Skeletal muscle tissue (tissue), 4 donors: ENCODE results near the gene HTRA2. TPM values are rescaled to one million over a fixed set of nuclear protein-coding genes. Genes with fewer than 3 reads are reported as not detected.

Experiments used
- H3K27ac ChIP-seq: one replicate; pipeline ENCODE4 v1.7.0; 2013; ENCODE audit warnings: mild to moderate bottlenecking, low read depth, low read length, inconsistent platforms
- H3K27me3 ChIP-seq, 3 donors: one replicate each; pipeline ENCODE4 v1.7.0; 2013; ENCODE audit warnings: low read length in 3 of 3; ENCODE audit not compliant: control insufficient read depth in 3 of 3, insufficient read depth in 3 of 3
- H3K36me3 ChIP-seq, 3 donors: one replicate each; pipeline ENCODE4 v1.7.0; 2013; ENCODE audit warnings: low read length in 3 of 3; ENCODE audit not compliant: control insufficient read depth in 3 of 3, insufficient read depth in 3 of 3
- H3K4me1 ChIP-seq, 3 donors: one replicate each; pipeline ENCODE4 v1.7.0; 2013; ENCODE audit warnings: low read length in 3 of 3, mild to moderate bottlenecking in 3 of 3; ENCODE audit not compliant: control insufficient read depth in 3 of 3, insufficient read depth in 3 of 3
- H3K4me3 ChIP-seq, 3 donors: one replicate each; pipeline ENCODE4 v1.7.0; 2013; ENCODE audit warnings: low read length in 3 of 3
- H3K9ac ChIP-seq, 3 donors: one replicate each; pipeline ENCODE4 v1.7.0; 2013; ENCODE audit warnings: low read length in 3 of 3, mild to moderate bottlenecking in 3 of 3, moderate library complexity in 2 of 3, low read depth in 1 of 3
- H3K9me3 ChIP-seq, 3 donors: one replicate each; pipeline ENCODE4 v1.7.0; 2013; ENCODE audit warnings: low read length in 3 of 3; ENCODE audit not compliant: control insufficient read depth in 3 of 3
- total RNA-seq: library from RNA; depleted of rRNA; stranded (reverse); fragments of >200 nt; gene quantifications from one replicate; pipeline ENCODE4 v1.2.3, GENCODE V29; 2014
- donor health status: Osteomylitis.

HTRA2 gene
- total RNA-seq, 1 donor from 2014 or later = 42.3 TPM

GRCh38 chr2:74516650-74517049 lies 13.1 kb upstream of the HTRA2 start:
- Histone ChIP-seq H3K36me3 (no peaks in the 10 kb centered on the region), H3K27ac (no peak overlapping the region), H3K4me1 (peaks cover 12 to 15% (median 15%) of the 10 kb centered on the region in 3 donors), H3K9me3 (no peaks in the 10 kb centered on the region), H3K4me3 (peak overlapping the region in 2 of 3 donors; percentile 41 to 57), H3K27me3 (peaks cover 83 to 88% (median 86%) of the 10 kb centered on the region in 3 donors), H3K9ac (no peak overlapping the region)

DNA sequence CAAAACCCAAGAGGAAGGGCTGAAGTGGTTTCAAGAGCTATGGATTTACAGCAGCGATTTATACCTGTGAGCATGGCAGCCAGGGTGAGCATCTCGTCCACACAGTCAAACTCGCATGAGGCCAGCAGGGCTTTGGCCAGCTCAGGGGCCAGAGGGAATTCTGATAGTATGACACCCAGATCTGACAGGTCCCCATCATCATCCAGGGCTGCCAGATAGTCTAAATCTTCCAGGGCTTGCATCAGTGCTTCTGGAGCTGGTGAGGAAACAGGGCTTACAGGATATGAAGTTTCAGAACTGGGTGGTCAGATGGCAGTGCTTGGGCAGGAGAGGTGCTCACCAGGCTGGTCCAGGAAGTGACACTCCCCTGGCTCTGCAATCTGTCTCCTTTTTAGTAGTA lies 7.2 kb upstream of the HTRA2 start:
- Histone ChIP-seq H3K27me3 (peaks cover 33 to 34% (median 33%) of the 10 kb centered on the region in 3 donors), H3K36me3 (peaks cover 18 to 21% (median 20%) of the 10 kb centered on the region in 3 donors), H3K9ac (no peak overlapping the region), H3K9me3 (no peaks in the 10 kb centered on the region), H3K4me3 (no peak overlapping the region), H3K27ac (no peak overlapping the region), H3K4me1 (no peaks in the 10 kb centered on the region)

- Histone ChIP-seq H3K4me3 (no peak overlapping the region), H3K9ac (no peak overlapping the region), H3K4me1 (peaks cover 11 to 15% (median 14%) of the 10 kb centered on the region in 3 donors), H3K36me3 (peaks cover 28 to 35% (median 30%) of the 10 kb centered on the region in 3 donors), H3K9me3 (no peaks in the 10 kb centered on the region), H3K27me3 (peaks cover 18 to 19% (median 18%) of the 10 kb centered on the region in 3 donors), H3K27ac (no peak overlapping the region)
Measured at GRCh38 chr2:74524005-74524404, 5.7 kb upstream of the HTRA2 start.

DNA sequence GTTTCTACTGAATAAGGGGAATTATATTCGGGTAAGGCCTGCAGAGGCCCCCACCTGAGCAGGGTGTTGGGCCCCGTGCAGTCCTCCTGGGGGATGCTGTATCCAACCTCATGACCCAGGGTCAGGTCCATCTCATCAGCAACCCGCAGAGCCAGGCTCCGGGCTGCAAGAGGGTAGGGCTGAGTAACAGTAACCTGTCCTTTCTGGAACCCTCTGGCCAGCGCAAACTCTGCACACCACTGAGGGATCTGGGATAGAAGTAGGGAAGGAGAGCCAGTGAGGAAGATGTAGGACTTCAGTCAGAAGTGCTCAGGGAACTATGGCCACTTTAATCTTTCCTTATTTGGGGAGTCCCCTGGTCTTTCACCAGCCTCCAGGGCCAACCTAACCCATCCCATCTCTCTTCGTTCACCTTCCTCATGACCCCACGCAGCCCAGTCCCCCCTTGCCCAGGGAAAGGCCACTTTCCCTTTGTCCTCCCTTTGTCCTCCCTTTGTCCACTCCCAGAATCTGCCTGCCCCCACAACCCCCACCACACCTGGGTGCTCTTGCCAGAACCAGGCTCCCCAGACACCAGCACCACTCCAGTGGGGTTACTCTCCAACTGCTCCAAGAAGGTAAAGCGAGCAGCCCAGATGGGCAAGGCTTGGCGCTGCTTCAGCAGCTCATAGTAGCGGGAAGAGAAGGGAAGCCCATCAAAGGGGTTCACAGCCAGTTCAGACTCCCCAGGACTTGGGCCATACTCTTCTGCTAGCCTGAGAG lies 4.6 kb upstream of the HTRA2 start:
- no peak overlapping the region for H3K9ac ChIP-seq
- H3K27me3 ChIP-seq = peaks cover 7 to 8% (median 8%) of the 10 kb centered on the region in 3 donors
- no peak overlapping the region for H3K4me3 ChIP-seq
- peaks cover 28 to 35% (median 30%) of the 10 kb centered on the region in 3 donors for H3K36me3 ChIP-seq
- peaks cover 13 to 17% (median 17%) of the 10 kb centered on the region in 3 donors for H3K4me1 ChIP-seq
- no peak overlapping the region for H3K27ac ChIP-seq
- no peaks in the 10 kb centered on the region for H3K9me3 ChIP-seq

DNA sequence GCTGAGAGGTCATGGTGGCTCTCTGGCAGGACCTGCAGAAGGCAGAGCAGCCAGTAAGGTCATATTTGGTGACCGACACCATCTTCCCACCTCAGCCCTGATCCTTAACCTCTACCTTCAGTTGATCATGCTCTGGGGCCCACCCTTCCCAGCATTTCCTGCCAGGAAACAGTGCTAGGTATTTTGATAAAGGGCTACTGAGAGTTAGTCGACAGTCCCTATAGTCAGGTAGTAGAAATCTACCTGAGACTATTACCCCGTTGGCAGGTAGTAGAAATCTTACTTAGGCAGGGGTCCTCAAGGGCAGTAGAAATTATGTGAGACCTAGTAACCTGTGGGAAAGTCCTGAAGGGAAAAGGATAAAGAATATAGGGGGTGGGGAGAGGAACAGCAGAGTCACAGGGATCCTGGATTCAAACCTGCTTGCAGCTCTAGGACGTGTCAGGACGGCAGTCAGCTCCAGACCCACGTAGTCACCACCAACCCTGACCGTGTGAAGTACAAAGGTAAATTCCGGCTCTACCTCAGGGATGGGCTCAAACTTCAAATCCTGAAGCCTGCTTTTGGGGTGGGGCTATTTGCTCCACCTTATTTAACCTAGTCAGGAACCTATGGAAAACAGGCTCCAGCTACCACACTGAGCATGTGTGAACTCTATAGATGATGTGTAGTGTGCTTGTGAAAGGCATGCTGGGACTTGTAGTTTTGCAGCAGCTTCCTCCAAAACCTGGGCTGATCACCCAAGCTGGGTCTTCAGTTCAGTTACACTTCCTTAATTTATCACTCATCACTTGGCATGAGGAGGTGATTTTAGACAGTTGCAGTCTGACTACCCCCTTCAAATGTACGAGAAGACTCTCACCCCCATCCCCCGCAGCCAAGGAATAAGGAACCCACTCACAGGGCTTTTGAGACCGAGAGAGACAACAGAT lies 3.8 kb upstream of the HTRA2 start, which contains the start of gene DQX1:
Gene DQX1 (minus strand): TSS at position 515 of the 932 bp plus-strand sequence. CDS start 502 bp downstream, at position 13.
- Histone ChIP-seq H3K27me3 (peaks cover 0 to 4% (median 0%) of the 10 kb centered on the region in 3 donors), H3K9me3 (no peaks in the 10 kb centered on the region), H3K4me3 (no peak within 1 kb of the TSS), H3K9ac (no peak within 1 kb of the TSS), H3K36me3 (peaks cover 28 to 39% (median 32%) of the 10 kb centered on the region in 3 donors), H3K27ac (no peak within 1 kb of the TSS), H3K4me1 (peaks cover 19 to 24% (median 23%) of the 10 kb centered on the region in 3 donors)

DNA sequence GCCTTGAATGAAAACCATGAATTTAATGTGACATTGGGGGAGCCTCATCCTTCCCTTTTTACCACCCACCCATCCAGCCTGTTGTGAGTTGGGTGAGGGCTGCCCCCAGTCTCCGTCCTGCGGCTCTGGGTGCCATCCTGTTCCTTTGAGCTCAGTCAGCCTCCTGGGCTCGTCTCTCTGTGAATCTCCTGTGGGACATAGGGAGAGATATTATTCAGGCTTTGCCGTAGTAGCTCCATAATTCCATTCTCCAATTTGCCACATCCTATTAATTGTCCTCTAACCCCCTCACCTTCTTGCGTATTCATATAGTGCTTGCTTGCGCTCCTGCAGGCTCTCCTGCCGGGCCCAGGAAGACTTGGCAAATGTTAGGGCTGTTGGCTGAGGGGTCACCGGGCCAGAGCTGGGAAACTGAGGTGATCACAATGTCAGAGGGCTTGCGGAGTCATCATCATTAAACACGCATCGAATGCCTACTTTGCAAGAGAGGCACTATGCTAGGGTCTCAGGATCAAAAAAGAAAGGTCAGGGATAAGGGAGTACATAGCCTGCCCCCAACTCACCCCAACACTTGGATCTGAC lies 3.0 kb upstream of the HTRA2 start:
- peaks cover 30 to 45% (median 36%) of the 10 kb centered on the region in 3 donors for H3K36me3 ChIP-seq
- H3K4me1 ChIP-seq = peaks cover 25 to 31% (median 29%) of the 10 kb centered on the region in 3 donors
- H3K9ac ChIP-seq = no peak overlapping the region
- H3K4me3 ChIP-seq = no peak overlapping the region
- H3K27ac ChIP-seq = no peak overlapping the region
- H3K27me3 ChIP-seq = peaks cover 0 to 3% (median 0%) of the 10 kb centered on the region in 3 donors
- H3K9me3 ChIP-seq = no peaks in the 10 kb centered on the region

DNA sequence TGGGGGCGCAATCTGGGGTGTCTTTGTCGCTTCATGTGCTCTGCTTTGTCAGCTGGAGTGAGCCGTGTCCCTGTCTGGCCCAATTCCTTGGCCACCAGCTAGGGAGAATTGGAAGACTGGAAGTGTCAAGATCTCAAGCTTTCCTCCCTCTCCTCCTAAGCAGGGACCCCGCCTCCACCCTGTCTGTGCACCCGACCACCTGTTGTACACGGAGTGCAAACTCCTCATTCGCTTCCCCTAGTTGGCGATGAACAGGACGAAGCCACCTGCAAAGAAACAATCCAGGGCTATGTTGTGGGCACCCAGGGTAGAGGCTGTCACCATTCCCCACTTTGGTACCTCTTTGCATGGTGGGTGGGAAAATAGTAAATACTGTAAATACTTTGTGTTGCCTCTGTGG lies 2.0 kb upstream of the HTRA2 start:
- Histone ChIP-seq H3K36me3 (peaks cover 39 to 52% (median 40%) of the 10 kb centered on the region in 3 donors), H3K4me1 (peaks cover 25 to 31% (median 29%) of the 10 kb centered on the region in 3 donors), H3K9me3 (no peaks in the 10 kb centered on the region), H3K9ac (no peak overlapping the region), H3K4me3 (peak overlapping the region in 1 of 3 donors; percentile 93), H3K27ac (no peak overlapping the region), H3K27me3 (no peaks in the 10 kb centered on the region)

GRCh38 chr2:74528600-74529356 lies 955 bp upstream of the HTRA2 start:
- peak overlapping the region; percentile 93 to 99 (median 99) for H3K4me3 ChIP-seq
- peak overlapping the region; percentile 89 to 100 (median 100) for H3K9ac ChIP-seq
- H3K9me3 ChIP-seq = no peaks in the 10 kb centered on the region
- H3K4me1 ChIP-seq = peaks cover 25 to 31% (median 29%) of the 10 kb centered on the region in 3 donors
- peak overlapping the region; percentile 82 for H3K27ac ChIP-seq
- H3K27me3 ChIP-seq = no peaks in the 10 kb centered on the region
- peaks cover 48 to 61% (median 50%) of the 10 kb centered on the region in 3 donors for H3K36me3 ChIP-seq
